SU-DHL-6 (cell line): ENCODE data around the gene ELMO3.
A peak's percentile ranks its signal among the peaks of the same experiment; 100 is the strongest.

Source experiments
- H2AFZ ChIP-seq: fragments of 200-600 bp; sonication (generic); 2 replicates; pipeline ENCODE4 v1.6.1; 2014; ENCODE audit warnings: low read depth, mild to moderate bottlenecking, moderate library complexity, mixed read lengths, antibody characterized with exemption, low read length; ENCODE audit not compliant: severe bottlenecking
- H3F3A ChIP-seq: fragments of 200-600 bp; shearing (Covaris generic); 2 replicates; pipeline ENCODE4 v1.6.0; 2016; ENCODE audit warnings: antibody characterized with exemption, mild to moderate bottlenecking; ENCODE audit not compliant: insufficient read depth
- H3K27ac ChIP-seq: fragments of 200-600 bp; sonication (generic); 2 replicates; pipeline ENCODE4 v1.5.1; 2016; ENCODE audit warnings: low read depth, mild to moderate bottlenecking, low read length, moderate library complexity, mixed read lengths
- H3K27me3 ChIP-seq: fragments of 200-600 bp; sonication (generic), shearing (Covaris generic); 2 replicates; pipeline ENCODE4 v1.6.0; 2014; ENCODE audit warnings: mild to moderate bottlenecking, low read length
- H3K36me3 ChIP-seq: fragments of 200-600 bp; sonication (generic); 2 replicates; pipeline ENCODE4 v1.6.1; 2014; ENCODE audit warnings: mild to moderate bottlenecking, low read length, mixed read lengths
- H3K4me2 ChIP-seq: fragments of 300-600, 200-600 bp; shearing (Covaris generic), sonication (generic); 2 replicates; pipeline ENCODE4 v1.6.0; 2014; ENCODE audit warnings: low read length, low read depth, mild to moderate bottlenecking; ENCODE audit not compliant: poor library complexity, severe bottlenecking
- H3K4me3 ChIP-seq: fragments of 200-600 bp; sonication (generic); 2 replicates; pipeline ENCODE4 v1.5.1; 2014; ENCODE audit warnings: antibody characterized with exemption, low read length, mild to moderate bottlenecking, mixed read lengths; ENCODE audit not compliant: insufficient read depth, poor library complexity, severe bottlenecking
- H3K79me2 ChIP-seq: fragments of 200-600 bp; sonication (generic); 2 replicates; pipeline ENCODE4 v1.6.1; 2014; ENCODE audit warnings: mild to moderate bottlenecking, low read length, moderate library complexity; ENCODE audit not compliant: insufficient read depth
- H3K9ac ChIP-seq: fragments of 200-600 bp; sonication (generic); 2 replicates; pipeline ENCODE4 v1.7.0; 2014; ENCODE audit warnings: mild to moderate bottlenecking, low read length
- H3K9me2 ChIP-seq: fragments of 200-600 bp; sonication (generic); replicated peaks from 2 replicates; pipeline ENCODE4 v1.6.1; 2014; ENCODE audit warnings: low read length; ENCODE audit not compliant: insufficient read depth
- H3K9me3 ChIP-seq: fragments of 200-600 bp; sonication (generic); 2 replicates; pipeline ENCODE4 v1.6.1; 2014; ENCODE audit warnings: low read length, mixed read lengths; ENCODE audit not compliant: insufficient read depth
- H4K20me1 ChIP-seq: fragments of 200-600 bp; sonication (generic); 2 replicates; pipeline ENCODE4 v1.6.1; 2014; ENCODE audit warnings: low read depth, mild to moderate bottlenecking, antibody characterized with exemption, low read length, moderate library complexity, mixed read lengths
- EZH2phosphoT487 ChIP-seq: fragments of 200-600 bp; sonication (generic), shearing (Covaris generic); conservative IDR thresholded peaks from 2 replicates; pipeline ENCODE4 v1.6.1; 2018; ENCODE audit warnings: mild to moderate bottlenecking, antibody characterized with exemption, low read length, moderate library complexity, mixed read lengths
- TF ChIP-seq, protein P1 (sequence below): fragments of 200-600 bp; sonication (generic); IDR thresholded peaks from one replicate; pipeline ENCODE4 v1.5.1; 2017; ENCODE audit warnings: antibody characterized with exemption, mild to moderate bottlenecking, low read length, moderate library complexity; ENCODE audit not compliant: insufficient read depth, poor library complexity, severe bottlenecking

ELMO3 gene

GRCh38 chr16:67150833-67151396 is 48.0 kb upstream of the ELMO3 start, which contains the start of gene B3GNT9:
B3GNT9 (minus strand) TSS chr16:67150998; CDS start chr16:67150485, 513 bp downstream.
- Histone ChIP-seq H4K20me1 (no peaks in the 10 kb centered on the region), H3K27ac (no peak within 1 kb of the TSS), H3K4me3 (peak within 1 kb of the TSS; percentile 13)

DNA sequence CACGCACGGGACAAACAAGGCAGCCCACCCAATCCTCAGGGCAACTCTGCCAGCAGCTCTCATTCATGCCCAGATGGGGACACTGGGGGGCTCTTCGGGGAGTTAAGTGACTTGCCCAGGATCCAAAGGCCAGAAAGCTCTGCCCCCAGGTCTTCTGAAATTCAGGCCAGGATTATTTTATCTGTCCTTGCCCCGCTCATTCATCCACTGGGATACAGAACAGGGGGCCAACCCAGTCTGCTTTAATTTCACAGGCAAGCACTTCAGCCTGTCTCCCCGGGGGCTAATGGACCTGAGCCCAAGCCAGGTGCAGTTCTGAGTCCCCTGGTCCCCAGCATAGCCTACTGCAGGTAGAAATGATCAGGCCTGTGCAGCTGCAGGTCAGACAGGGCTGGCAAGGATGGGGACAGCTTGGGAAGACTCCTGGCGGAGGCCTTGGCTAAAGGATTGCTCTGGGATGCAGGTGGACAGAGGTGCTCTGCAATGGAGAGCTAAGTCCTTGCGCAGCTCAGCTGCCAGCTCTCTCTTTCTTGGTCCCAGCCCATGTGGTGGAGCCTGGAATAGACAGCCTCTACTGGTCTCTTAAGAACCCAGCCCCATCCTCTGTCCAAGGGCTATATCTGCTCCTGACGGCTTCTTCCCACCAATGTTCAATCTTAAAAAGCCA is 47.4 kb upstream of the ELMO3 start:
- Histone ChIP-seq H3K36me3 (no peaks in the 10 kb centered on the region), H4K20me1 (no peaks in the 10 kb centered on the region), H3F3A (no peaks in the 10 kb centered on the region), H3K4me3 (no peak overlapping the region), H2AFZ (no peak overlapping the region), H3K79me2 (no peaks in the 10 kb centered on the region), H3K9me3 (no peaks in the 10 kb centered on the region), H3K27me3 (no peaks in the 10 kb centered on the region), H3K27ac (no peak overlapping the region), H3K4me2 (no peak overlapping the region), H3K9ac (no peak overlapping the region), H3K9me2 (no peaks in the 10 kb centered on the region)
- no peak for TF ChIP-seq EZH2phosphoT487
- TF ChIP-seq, protein P1, sequence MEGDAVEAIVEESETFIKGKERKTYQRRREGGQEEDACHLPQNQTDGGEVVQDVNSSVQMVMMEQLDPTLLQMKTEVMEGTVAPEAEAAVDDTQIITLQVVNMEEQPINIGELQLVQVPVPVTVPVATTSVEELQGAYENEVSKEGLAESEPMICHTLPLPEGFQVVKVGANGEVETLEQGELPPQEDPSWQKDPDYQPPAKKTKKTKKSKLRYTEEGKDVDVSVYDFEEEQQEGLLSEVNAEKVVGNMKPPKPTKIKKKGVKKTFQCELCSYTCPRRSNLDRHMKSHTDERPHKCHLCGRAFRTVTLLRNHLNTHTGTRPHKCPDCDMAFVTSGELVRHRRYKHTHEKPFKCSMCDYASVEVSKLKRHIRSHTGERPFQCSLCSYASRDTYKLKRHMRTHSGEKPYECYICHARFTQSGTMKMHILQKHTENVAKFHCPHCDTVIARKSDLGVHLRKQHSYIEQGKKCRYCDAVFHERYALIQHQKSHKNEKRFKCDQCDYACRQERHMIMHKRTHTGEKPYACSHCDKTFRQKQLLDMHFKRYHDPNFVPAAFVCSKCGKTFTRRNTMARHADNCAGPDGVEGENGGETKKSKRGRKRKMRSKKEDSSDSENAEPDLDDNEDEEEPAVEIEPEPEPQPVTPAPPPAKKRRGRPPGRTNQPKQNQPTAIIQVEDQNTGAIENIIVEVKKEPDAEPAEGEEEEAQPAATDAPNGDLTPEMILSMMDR, result no peak

More at GRCh38 chr16:67150833-67151396, 48.0 kb upstream of the ELMO3 start, which contains the start of gene B3GNT9:
- H3K79me2 ChIP-seq, result no peaks in the 10 kb centered on the region
- peak within 1 kb of the TSS; percentile 14; the same call in 1 of the 2 replicates for H3K9ac ChIP-seq
- TF ChIP-seq, protein P1, result no peak
- no peak for TF ChIP-seq EZH2phosphoT487
- no peaks in the 10 kb centered on the region for H3K9me3 ChIP-seq
- H3K4me2 ChIP-seq, result peak within 1 kb of the TSS; percentile 39
- no peaks in the 10 kb centered on the region for H3K27me3 ChIP-seq
- H3F3A ChIP-seq, result no peaks in the 10 kb centered on the region
- H3K9me2 ChIP-seq, result no peaks in the 10 kb centered on the region
- no peak within 1 kb of the TSS for H2AFZ ChIP-seq
- H3K36me3 ChIP-seq, result no peaks in the 10 kb centered on the region

DNA sequence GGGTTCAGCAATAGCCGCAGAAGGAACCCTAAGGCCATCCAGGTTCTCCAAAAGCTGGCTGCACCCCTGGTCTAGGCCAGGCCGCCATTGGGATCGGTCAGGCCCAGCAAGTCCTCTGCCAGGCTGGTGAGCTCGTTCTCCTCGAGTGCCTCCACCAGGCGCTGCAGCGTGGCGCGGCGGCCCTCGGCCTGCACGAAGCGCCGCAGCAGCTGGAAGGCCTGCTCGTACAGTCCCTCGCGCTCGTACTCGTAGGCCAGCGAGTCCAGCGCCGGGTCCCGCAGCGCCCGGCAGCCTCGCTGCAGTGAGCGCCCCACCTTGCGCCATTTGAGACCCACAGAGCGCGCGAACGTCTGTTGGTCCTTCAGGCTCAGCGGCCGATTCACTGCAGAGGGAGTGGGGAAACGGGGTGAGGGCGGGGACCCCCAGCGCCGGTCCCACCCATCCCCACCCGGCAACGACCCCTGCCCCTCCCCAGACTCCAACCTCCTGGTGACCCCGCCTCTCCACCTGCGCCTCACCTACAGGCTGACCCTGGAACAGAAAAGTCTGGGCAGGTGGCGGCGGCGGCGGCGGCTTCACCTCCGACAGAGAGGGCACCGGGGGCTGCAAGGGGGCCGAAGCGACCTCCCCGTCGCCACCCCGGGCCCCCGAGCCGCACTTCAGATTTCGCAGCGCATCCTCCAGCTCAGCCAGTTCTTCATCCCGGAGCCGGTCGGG is 44.2 kb upstream of the ELMO3 start:
- Histone ChIP-seq H2AFZ (no peak overlapping the region), H3K4me2 (peak overlapping the region; percentile 39)
- no peak for TF ChIP-seq EZH2phosphoT487
- TF ChIP-seq, protein P1, result no peak

More for the DNA sequence above, 44.2 kb upstream of the ELMO3 start:
- no peaks in the 10 kb centered on the region for H3K9me3 ChIP-seq
- H3K27ac ChIP-seq, result no peak overlapping the region
- H3K9me2 ChIP-seq, result no peaks in the 10 kb centered on the region
- no peak overlapping the region for H3K4me3 ChIP-seq
- no peak overlapping the region for H3K9ac ChIP-seq
- H4K20me1 ChIP-seq, result no peaks in the 10 kb centered on the region
- H3K79me2 ChIP-seq, result no peaks in the 10 kb centered on the region
- H3K36me3 ChIP-seq, result no peaks in the 10 kb centered on the region
- no peaks in the 10 kb centered on the region for H3K27me3 ChIP-seq
- peaks cover 16% of the 10 kb centered on the region for H3F3A ChIP-seq
